Measurements from ENCODE around the gene C19orf33. TPM values are rescaled to one million over a fixed set of nuclear protein-coding genes. Genes with fewer than 3 reads are reported as not detected.
A peak's percentile ranks its signal among the peaks of the same experiment; 100 is the strongest.

The C19orf33 gene
- total and polyA plus RNA-seq, 2 of the 8 experiments (the other 6 are each of a cell fraction or from before 2014, with no cell fraction given) = 6.0 to 36.0 TPM

DNA sequence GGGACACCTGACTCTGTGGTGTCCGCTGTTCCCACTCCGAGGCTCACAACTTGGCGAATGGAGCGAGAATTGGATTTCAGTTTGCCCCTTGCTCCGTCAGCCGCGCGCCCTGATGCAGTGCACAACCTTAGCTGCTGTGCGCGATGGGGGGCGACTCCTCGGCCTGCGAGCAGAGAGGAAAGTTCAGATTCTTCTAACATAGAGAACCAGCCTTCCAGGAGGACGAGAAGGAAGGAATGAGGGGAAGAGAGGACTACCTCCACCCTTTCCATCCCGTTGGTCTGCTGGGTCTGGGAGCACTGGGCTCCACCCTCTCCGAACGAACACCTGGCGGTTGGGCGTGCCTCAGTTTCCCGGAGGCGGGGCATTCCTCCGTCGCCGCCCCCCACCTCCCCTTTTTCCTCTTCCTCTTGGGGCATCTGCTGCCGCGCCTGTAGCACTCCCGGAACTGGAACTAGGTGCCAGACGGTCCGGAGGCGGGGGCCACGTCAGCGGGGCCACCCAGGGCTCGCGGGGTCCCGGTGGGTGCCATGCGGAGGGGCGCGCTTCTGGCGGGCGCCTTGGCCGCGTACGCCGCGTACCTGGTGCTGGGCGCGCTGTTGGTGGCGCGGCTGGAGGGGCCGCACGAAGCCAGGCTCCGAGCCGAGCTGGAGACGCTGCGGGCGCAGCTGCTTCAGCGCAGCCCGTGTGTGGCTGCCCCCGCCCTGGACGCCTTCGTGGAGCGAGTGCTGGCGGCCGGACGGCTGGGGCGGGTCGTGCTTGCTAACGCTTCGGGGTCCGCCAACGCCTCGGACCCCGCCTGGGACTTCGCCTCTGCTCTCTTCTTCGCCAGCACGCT lies 15.6 kb downstream of the C19orf33 start, which contains the start of gene KCNK6 (continued):
- no peak for TF ChIP-seq RXRA (IDR thresholded peaks at IDR 0.05; ENCODE audit: insufficient read depth, low read depth, low read length)
- no peak for TF ChIP-seq TAF7 (optimal IDR thresholded peaks at IDR 0.05; ENCODE audit: borderline replicate concordance, low read depth, low read length)
- no peak for TF ChIP-seq CHD1 (IDR thresholded peaks at IDR 0.05; ENCODE audit: low read depth, low read length)
- TF ChIP-seq BRCA1 (IDR thresholded peaks at IDR 0.05; ENCODE audit: low read depth, low read length) = no peak
- peak; percentile 84 for TF ChIP-seq KDM4A (IDR thresholded peaks at IDR 0.05; ENCODE audit: low read depth, low read length, severe bottlenecking)
- TF ChIP-seq RNF2 (IDR thresholded peaks at IDR 0.05; ENCODE audit: borderline replicate concordance, low read depth, low read length, missing control alignments, poor library complexity, severe bottlenecking) = no peak
- TF ChIP-seq EZH2 (IDR thresholded peaks at IDR 0.05; ENCODE audit: low read depth, low read length, severe bottlenecking) = no peak
- no peak for TF ChIP-seq EP300 (IDR thresholded peaks at IDR 0.05; ENCODE audit: borderline replicate concordance in 1 of 2, low read depth in 2 of 2, low read length in 2 of 2)
- TF ChIP-seq ATF3 (IDR thresholded peaks at IDR 0.05; ENCODE audit: insufficient read depth, low read depth, low read length) = no peak
- peak in 1 of 2 experiments; percentile 55; a peak in 1 of 3 replicates for TF ChIP-seq POLR2A (IDR thresholded peaks at IDR 0.05; ENCODE audit: control extremely low read depth in 1 of 2, low read depth in 2 of 2, low read length in 2 of 2)
- TF ChIP-seq, protein P1, sequence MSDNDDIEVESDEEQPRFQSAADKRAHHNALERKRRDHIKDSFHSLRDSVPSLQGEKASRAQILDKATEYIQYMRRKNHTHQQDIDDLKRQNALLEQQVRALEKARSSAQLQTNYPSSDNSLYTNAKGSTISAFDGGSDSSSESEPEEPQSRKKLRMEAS (IDR thresholded peaks at IDR 0.05) = peak; percentile 79
- no peak for TF ChIP-seq POU5F1 (IDR thresholded peaks at IDR 0.05; ENCODE audit: low read depth, low read length)
- TF ChIP-seq CREB1 (IDR thresholded peaks at IDR 0.05) = 0 out of 2 replicates have a peak, but pooled peaks have one; percentile 7
- TF ChIP-seq GTF2F1 (IDR thresholded peaks at IDR 0.05; ENCODE audit: borderline replicate concordance, low read depth, low read length) = no peak
- TF ChIP-seq ZNF274 (IDR thresholded peaks at IDR 0.05; ENCODE audit: borderline replicate concordance, extremely low read depth, low read length) = no peak
- peak; percentile 48 for TF ChIP-seq PHF8 (conservative IDR thresholded peaks at IDR 0.05; ENCODE audit: low read depth, low read length)
- no peak for TF ChIP-seq NANOG (IDR thresholded peaks at IDR 0.05; ENCODE audit: insufficient read depth, low read depth, low read length, poor library complexity, severe bottlenecking)
- TF ChIP-seq TBP (IDR thresholded peaks at IDR 0.05; ENCODE audit: low read depth, low read length) = peak; percentile 29; the same call in 1 of the 2 replicates
- no peak for TF ChIP-seq SP2 (IDR thresholded peaks at IDR 0.05; ENCODE audit: low read length)
- TF ChIP-seq SP4 (IDR thresholded peaks at IDR 0.05; ENCODE audit: low read length) = 0 out of 2 replicates have a peak, but pooled peaks have one; percentile 34
- TF ChIP-seq RFX5 (IDR thresholded peaks at IDR 0.05; ENCODE audit: borderline replicate concordance, low read depth, low read length) = no peak
- no peak for TF ChIP-seq CBX5 (IDR thresholded peaks at IDR 0.05; ENCODE audit: low read depth, low read length)
- TF ChIP-seq SIRT6 (IDR thresholded peaks at IDR 0.05; ENCODE audit: low read length) = no peak

Measured in H1 (cell line).